GM15510 (cell line): Measurements from ENCODE around the gene BNIP2.

Experiments used
- POLR2A ChIP-seq: IDR thresholded peaks from 3 replicates; pipeline ENCODE4 v1.6.1; 2011; ENCODE audit warnings: borderline replicate concordance; ENCODE audit not compliant: insufficient read length; ENCODE audit errors: extremely low read depth

Gene BNIP2

DNA sequence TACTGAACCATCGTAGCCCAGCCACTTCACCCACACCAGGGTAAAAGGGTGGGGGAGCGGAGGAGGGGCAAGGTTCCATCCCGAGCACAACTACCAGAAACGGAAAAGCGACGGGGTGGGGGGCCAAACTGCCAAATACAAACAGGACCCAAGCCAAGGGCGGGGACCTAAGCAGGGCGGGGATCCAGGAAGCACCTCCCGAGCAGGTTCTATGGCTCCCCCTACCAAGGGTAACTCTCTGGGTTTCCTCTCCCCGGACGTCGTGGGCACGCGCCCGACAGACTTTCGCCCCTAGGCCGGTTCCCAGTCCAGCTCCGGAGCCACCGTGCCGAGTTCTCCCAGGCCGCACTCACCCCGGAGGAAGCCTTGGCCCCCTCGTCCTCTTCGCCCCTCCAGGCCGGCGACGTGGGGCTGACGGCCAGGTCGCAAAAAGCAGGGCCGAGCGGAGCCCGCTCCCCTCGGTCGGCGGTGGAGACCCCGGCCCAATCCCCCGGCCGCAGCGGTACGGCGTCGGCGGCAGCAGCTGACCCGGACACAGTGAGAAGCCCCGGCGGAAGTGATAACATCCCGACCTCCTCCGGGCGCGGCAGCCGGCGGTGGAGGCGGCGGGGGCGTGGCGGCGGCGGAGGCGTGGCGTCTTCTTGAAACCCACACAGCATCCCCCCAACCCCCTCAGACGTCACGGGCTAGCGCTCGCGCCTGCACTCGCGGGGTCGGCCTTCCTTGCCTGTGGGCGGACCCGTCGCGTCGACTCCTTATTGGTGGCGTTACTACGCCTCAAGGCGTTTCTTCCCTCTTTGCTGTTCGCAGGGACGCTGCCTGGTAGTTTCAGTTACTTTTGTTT is at the start of gene BNIP2:
TSS of gene BNIP2 (minus strand) at position 539 of the 844 bp plus-strand sequence. CDS start 6,863 bp downstream, outside the sequence.
- TF ChIP-seq POLR2A: peak; percentile 82

DNA sequence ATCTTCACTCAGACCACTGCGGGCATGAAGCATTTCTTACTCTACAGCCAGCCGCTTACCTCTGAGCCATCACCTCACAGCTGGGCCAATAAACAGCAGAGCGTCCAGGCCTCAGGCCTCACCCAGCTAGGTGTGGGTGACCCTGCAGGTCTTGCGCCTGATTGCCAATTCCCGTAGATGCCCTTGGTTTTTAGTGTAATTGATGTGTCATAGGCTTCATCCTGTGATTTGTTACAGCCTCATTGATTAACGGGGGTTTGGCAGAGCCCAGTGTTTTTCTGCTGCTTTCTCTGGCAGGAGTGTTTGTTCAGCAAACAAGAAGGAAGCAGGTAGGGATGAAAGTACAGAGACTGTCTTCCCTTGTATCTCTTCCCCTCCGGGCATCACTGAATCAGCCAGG is 49.6 kb upstream of the BNIP2 start:
- no peak for TF ChIP-seq POLR2A

DNA sequence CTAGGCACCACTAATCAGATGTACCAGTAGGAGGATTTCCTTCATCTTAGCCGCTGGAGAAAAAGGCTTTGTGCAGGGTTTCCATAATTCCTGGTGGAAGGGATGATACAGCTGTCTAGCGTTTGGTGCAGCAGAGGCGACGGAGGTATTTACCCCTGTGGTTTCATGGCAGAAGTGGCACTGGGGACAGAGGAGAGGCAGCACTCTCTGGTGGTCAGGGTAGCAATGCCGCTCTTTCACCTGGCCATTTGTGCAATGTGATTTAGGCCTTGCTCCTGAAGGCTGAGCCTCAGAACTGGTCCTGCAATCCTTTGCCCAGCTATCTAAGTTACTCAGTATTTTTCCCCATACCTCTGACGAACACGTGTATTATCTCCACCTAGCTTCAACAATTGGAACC is 47.1 kb upstream of the BNIP2 start:
- no peak for TF ChIP-seq POLR2A

GRCh38 chr15:59725151-59725486 is 36.0 kb upstream of the BNIP2 start:
- no peak for TF ChIP-seq POLR2A

- no peak for TF ChIP-seq POLR2A
Measured at GRCh38 chr15:59723687-59724346, 34.7 kb upstream of the BNIP2 start.

DNA sequence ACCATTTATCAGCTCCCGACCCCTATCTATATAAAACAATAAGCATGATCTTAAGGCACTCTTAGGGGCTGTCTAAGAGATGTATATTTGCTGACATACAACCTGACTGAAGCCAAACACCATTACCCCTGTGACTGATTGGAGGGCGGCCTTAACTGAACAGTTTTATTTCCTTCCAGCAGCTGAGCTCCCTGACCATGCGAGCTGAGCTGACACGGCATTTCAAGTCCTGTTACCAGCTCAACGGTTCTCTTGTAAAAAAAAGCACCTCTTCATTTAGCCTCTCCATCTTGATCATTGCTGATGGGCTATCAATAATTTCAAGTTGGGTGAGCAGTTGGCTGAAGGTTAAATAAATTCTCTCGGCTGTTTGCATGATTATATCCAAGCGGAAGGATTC is 33.4 kb upstream of the BNIP2 start:
- TF ChIP-seq POLR2A: no peak

- no peak for TF ChIP-seq POLR2A
Measured at GRCh38 chr15:59722037-59722436, 32.9 kb upstream of the BNIP2 start.

DNA sequence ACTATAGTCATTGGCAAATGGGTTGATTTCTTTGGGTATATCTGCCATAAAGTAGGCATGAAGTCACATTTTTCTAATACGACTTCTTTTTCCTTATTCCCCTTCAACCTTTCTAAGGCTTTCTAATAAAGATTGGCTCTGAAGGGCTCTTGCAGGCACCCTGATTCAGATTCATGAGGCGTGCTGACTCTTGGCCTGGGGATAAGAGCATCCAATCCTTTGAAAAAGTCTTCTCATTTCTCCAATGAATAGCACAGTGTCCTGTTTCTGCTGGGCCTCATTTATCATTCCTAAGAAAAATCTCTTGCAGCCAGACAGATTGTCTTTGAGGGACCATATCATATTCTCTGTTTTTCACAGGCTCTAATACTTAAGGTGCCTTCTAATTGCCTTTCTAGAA is 32.3 kb upstream of the BNIP2 start:
- TF ChIP-seq POLR2A: no peak

DNA sequence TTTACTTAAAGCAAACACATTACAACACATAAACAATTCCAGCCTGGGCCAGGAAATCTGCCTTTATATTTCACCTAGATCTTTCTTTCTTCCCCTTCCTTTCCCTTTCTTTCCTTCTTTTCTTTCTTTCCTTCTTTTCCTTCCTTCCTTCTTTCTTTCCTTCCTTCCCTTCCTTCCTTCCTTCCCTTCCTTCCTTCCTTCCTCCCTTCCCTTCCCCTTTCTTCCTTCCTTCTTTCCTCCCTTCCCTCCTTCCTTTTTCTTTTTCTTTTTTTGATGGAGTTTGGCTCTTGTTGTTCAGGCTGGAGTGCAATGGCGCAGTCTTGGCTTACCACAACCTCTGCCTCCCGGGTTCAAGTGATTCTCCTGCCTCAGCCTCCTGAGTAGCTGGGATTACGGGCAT is 24.1 kb upstream of the BNIP2 start:
- no peak for TF ChIP-seq POLR2A

- no peak for TF ChIP-seq POLR2A
Measured at GRCh38 chr15:59711451-59712243, 22.5 kb upstream of the BNIP2 start.

DNA sequence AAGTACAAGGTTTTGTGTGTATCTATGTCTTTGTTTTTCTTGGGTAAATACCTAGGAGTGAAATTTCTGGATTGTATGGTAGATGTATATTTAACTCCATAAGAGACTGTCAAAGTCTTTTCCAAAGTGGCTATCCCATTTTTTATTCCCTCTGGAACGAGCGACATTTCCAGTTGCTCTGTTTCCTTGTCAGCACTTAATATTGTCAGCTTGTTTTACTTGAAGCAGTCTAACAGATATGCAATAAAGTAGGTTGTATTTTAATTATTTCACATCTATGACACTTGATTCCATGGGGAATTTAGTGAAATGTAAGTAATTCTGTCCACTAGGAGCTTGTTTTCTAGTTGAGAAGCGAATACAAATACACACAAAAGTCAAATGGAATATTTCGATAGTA is 18.5 kb upstream of the BNIP2 start:
- TF ChIP-seq POLR2A: no peak

GRCh38 chr15:59703979-59704796 is 15.1 kb upstream of the BNIP2 start:
- TF ChIP-seq POLR2A: no peak

GRCh38 chr15:59702351-59702750 is 13.2 kb upstream of the BNIP2 start:
- no peak for TF ChIP-seq POLR2A

DNA sequence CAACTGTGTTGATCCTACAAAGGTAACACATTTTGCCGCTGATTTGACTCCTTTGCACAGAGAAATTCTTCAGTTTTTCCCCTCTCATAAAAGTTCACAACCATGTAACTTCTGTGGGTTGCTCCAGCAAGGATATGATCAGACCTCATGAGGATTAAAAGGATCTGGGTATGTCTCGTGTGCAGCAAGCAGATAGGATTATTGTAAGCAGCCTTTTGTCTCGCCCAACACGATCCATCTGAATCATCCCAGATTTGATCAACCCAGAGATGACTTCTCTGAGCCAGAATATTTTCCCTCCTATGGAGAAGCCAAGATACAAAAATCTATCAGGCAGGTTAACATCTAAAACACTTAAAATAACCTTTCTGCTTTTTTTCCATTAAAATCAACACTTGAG is 12.8 kb upstream of the BNIP2 start:
- TF ChIP-seq POLR2A: no peak
